OCI-M2 (cell line): Measurements from ENCODE around the gene ACP1.

Source experiments
- DNase-seq: peaks from one replicate; lab custom pipeline; 2025; ENCODE audit not compliant: unreplicated experiment; lab: John Stamatoyannopoulos, UW

The ACP1 gene

DNA sequence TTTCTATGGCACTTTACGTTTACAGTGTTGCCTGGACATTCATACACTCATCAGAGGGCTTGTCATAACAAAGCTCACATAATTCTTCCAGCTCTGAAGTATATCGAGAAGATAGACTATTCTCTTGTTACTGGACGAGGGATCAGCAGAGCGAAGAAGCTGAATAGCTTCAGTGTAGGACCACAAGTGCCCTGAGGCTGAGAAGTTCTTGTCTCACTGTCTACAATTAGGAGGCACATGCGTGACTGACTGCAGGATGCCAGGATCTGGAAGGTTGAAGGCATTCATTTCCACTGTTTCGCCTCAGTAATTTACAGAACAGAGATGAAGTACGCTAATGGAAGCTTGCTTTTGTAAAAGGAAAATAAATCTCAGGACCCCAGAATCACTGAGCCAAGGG, 10.5 kb upstream of the ACP1 start:
- no peak for DNase-seq

DNA sequence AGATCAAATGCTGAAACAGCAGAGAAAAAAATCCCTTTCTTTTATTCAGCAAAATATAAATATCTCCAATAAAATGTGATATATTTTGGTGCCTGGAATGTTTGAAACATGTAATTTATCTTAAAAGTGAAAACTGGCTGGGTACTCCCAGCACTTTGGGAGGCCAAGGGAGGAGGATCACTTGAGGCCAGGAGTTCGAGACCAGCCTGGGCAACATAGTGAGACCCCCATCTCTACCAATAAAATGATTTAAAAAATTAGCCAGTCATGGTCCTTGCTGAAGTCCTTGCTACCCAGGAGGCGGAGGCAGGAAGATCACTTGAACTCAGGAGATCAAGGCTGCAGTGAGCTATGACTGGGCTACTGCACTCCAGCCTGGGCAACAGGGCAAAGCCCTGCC, 9.6 kb upstream of the ACP1 start:
- DNase-seq, result no peak

DNA sequence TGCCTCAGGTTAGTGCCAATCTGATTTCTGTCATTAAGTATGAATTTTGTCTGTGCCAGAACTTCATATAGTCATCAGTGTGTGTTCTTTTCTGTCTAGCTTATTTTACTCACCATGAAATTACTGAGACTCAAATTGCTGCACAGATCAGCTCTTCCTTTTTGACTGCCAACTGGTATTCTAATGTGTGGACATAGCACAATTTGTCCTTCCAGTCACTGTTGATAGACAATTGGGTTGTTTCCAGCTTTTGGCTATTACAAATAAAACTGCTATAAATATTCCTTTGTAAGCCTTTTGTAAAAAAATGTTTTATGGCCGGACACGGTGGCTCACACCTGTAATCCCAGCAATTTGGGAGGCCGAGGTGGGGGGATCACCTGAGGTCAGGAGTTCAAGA, 8.7 kb upstream of the ACP1 start:
- DNase-seq, result no peak

DNA sequence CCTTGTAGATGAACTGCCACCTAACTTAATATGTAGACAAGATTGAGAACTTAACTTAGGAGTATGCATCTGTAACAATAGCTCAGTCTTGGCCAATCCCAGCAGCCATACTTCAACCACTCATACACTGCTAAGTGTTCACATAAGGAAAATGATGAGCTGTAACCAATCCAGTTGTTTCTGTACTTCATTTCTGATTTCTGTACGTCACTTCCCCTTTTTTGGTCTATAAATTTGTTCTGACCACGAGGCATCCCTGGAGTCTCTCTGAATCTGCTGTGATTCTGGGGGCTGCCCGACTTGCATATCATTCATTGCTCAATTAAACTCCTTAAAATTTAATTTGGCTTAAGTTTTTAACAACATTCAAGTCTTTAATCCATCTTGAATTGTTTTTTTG, 7.3 kb upstream of the ACP1 start:
- DNase-seq, result no peak

DNA sequence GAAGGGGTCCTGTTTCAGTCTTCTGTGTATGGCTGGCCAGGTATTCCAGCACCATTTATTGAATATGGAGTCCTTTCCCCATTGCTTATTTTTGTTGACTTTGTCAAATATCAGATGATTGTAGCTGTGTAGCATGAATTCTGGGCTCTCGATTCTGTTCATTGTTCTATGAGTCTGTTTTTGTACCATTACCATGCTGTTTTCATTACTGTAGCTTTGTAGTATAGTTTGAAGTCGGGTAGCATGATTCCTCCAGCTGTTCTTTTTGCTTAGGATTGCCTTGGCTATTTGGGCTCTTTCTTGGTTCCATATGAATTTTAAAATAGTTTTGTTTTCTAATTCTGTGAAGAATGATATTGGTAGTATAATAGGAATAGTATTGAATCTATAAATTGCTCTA, 6.9 kb upstream of the ACP1 start:
- no peak for DNase-seq

DNA sequence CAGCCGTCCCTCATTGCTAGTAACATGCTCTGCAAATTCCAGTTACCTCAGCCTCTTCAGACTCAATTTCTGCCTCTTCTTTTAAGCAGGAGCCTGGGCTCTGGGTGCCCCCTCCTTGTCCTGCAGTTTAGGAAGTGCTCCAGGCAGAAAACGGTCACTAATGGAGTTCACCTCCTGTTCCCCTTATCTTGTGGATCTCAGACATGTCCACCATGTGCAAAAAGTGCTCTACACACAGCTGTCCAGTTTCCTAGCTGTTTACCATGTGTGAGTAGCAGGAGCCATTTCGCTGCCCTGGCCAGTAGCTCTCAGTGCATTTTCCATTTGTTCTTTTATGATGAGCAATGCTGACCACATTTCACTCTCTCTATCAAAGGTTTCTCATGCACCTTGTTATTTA, 5.8 kb upstream of the ACP1 start:
- no peak for DNase-seq

DNA sequence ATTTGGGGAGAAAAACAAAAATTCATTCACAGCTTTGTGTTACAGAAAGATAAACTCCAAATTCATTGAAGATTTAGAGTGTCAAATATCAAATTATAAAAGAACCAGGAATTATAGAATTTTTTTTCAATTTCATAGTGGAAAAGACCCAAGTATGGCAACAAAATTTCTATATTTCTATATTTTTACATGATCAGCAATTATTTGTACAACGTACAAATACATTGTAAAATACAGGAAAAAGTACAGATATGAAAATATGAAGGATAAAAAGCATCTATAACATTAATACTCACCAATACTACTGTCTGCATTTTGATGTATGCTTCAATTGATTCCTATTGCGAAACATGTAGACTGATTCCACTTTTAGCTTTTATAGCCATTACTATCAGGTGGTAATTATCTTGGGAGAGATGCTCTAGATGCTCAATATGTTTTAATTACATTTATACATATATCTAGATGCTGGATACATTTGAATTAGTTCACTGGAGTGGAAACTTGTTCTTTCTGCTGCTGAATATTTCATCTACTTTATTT, 4.9 kb upstream of the ACP1 start:
- DNase-seq, result no peak

DNA sequence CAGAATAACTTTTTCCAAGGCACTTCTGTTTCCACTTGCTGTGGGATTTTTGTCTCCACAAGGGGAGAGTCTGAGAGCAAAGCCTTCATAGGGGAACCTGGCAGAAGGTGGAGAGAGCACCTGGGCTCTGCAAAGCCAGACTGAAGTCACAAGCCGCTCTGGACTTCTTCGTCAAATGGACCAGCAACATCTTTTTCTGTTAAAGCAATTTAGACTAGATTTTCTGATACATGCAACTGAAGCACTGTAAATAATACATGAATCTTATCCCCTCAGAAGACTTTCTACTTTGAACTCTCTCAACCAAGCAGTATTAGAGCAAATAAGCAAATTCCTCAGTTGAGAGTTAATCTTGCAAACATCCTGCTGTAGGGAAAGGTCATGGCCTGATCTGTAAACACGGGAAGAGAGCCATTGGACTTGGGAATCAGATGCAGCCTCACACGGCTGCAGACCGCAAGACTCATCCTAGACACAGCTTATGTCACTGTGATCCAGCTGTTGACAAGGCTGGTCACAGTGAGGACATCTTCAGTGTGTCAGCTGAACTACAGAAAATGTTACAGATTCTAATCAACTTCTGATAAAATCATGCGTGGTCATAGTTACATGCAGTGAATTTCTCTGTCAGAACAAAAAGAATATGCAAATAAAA, 4.1 kb upstream of the ACP1 start:
- DNase-seq, result no peak

DNA sequence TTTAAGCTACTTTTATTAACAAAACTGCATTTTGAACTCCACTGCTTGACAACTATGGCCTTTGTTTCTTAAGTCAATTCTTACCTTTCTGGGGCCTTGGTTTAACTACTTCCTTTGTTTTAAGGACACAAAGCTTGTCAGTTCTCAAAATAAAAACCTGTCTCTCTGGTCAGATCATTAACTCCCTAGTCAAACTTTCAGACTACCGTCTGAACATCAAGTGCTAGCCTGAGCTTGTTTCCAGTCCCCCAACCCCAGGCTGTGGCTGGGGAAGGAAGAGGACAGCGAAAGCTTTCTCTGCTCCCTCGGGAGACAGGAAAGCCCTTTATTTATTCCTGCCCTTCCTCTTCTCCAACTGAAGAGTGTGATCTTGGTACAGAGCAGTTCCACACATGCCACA, 2.6 kb upstream of the ACP1 start:
- DNase-seq, result no peak

DNA sequence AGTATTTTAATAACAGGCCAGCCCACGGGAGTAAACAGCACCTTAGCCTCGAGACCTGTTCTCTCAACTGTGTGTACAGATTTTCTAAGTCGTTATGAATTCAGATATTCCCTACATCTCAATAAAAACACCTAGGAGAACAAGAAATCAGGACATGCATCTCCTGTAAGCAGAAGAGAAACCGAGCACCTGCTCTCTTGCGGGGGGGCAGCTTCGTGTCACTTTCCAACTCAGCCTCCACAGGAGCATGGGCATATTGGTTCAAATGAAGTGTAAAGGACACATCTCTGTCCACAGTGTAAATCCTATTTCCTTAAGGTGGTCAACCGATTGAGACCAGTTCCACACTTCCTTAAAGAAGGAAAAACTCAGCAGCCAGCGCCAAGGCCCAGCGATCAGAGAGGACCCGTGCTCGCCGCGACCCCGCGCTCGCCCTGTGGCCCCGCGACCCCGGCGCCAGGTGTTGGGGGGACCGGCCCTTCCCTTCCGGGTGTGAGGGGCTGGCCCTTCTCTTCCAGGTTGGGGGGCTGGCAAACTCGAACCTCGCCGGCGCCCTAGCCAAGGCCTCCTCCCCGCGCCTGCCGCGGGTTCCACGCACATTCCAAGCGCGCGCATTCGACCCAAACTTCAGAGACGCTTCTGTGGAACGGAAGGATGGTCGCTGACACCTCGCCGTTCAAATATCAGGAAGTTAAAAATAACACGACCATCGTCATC, 1.6 kb upstream of the ACP1 start:
- no peak for DNase-seq

DNA sequence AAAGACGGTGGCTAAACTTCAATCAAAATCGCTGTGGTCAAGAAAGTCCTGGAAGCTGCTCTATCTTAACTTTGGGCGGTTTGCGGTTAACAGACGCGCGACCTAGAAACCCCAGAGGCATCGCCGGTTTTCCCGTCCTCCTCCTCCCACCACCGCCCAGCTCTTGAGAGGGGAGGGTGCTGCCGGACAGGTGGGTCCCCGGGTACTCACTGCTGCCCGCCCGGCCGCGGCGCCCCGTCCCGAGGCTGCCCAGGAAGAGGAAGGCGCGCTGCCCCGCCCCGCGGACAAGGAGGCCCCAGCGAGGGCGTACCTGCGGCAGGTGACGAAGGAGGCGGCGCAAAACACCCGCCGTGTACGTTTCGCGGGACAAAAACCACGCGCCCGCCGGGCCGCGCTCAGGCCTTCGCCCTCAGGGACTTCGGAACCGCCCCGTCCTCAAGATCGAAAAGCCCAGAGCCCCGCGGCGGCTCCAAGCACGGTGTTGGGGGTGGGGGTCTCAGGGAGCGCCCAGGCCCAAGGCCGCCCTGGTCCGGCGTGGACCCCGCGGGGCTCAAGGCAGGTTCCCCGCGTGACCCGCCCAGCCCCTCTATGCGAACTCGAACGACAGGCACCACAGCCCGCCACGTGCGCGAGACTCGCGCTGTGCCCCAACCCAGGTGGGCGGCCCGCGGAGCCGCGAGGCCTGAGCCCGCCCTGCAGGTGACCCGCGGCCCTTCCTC, 814 bp upstream of the ACP1 start, which contains the start of gene SH3YL1:
Gene SH3YL1, minus strand, starts transcription at position 259 of the 719 bp plus-strand sequence. Its CDS starts 48 bp downstream, at position 211.
- DNase-seq, result no peak

DNA sequence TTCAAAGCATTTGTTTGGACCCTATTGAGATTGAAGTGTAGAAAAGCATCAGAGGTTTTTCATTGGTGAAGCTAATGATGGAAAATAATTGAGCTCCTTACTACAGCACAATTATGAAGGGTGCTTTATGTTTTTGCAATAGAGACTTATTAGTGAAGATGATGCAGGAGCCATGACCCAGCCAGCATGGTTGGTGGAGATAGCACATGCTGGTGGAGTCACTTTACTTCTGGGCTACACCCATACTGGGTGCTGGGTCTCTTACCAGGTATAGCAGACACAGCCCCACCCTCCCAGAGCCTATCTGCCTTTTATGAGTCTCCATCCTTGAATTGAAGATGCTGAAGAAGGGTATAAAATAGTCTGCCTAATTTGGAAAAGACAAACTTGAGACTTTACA, 3.6 kb downstream of the ACP1 start:
- DNase-seq, result no peak

DNA sequence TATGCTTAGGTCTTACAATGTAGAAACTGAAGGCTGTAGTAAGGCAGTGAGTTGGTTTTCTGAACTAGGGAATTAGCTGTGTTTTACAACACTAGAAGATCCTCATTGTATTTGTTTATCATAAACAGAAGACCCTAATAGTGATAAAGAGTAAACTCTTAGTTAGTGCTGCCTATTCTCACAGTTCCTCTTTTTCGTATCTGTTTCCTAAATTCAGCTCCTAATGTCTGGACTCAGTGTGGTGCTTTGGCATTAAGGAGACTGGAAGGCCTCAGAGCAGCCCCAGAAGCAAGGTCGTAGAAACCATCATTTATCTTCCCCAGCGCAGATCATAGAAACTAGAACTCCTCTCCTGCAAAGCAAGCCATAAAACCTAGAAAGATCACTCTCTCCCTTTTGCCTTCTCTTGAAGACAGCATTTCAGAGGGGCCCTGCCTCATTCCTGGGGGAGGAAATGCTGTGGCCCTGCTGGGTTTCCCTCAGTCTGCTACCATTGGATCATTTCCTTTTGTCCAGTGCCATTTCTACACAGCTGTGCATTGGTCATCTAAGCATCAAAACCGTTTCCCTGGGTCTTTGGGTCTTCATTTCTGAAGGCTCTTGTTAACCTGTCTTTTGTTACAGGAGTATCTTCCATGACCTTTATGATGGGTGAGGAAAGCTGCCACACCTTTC, 4.7 kb downstream of the ACP1 start:
- no peak for DNase-seq

DNA sequence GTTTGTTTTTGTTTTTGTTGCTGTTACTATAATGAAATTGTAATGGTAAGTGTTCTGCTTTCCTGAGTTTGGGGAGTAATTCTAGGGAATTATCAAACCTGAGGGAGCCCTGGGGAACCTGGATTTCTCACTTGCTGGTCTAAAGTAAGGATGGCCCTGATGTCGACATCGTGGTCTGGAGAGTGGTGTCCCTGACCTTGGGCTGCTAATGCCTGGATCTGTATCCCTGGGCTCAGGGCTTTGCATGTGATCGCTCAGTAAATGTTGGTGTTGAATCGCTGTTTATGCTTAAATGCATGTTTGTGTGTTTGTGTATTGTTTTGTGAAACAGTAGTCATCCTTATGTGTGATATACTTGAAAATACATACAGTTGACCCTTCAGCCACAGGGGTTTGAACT, 6.1 kb downstream of the ACP1 start:
- DNase-seq, result no peak

DNA sequence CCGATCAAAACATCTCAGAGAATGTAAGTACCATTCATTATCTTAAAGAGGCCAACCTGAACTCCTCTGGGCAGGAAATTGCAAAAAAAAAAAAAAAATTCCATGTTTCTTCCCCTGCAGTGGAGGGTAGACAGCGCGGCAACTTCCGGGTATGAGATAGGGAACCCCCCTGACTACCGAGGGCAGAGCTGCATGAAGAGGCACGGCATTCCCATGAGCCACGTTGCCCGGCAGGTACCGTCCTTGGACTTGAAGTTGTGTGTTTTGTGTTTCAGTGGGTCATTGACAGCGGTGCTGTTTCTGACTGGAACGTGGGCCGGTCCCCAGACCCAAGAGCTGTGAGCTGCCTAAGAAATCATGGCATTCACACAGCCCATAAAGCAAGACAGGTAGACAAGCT, 7.2 kb downstream of the ACP1 start:
- DNase-seq, result no peak

DNA sequence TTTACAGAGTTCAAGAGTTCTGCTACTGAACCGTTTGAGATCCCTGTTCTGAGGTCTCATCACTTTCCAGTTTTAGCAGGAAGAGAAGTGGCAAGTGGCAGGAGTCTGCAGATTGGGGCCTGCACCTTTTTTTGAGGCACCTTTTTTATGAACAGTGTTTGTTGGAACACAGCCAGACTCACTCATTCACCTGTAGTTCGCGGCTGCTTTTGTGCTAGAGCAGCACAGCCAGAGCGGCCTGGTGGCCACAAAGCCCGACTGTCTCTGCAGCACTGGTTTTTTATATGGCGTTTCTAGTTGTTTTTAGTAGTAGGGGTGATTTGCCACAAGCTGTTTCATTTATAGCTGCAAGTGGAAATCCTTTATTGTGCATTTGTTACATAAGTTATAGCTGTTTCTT, 8.6 kb downstream of the ACP1 start:
- no peak for DNase-seq

DNA sequence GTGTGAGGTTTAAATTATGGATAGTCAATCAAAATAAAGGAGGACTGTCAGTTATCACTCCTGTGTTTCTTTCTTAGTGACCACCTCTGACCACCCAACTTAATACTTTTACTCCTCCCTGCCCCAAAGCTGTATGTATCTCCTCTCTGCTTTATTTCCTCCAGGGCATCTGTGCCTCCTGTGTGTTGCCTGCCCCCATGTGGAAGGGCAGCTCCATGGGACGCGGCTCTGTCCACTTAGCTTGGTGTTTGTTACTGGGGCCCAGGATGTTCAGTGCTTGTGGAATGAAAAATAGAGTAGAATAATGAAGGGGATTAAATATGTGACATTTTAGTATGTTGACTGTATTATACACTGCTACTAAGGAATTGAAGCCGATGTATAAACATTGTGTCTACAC, 9.8 kb downstream of the ACP1 start:
- no peak for DNase-seq

DNA sequence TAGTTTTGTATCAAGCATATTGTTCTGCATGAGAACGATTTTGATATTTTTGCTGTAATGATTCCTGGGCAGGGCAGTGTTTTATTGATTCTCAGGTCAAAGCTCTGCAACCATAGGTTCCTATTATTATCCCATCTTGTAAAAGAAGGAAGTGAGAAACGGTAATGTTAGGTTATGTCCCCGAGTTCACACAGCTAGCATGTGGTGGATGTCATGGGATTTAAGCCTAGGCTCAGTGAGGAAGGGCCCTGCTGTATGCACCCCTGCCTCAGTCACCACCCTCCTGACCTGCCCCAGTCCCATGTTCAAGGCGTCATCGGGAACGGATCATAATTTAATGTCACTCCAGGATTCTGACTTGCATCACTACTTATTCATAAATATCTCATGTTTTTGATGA, 10.7 kb downstream of the ACP1 start:
- DNase-seq, result no peak

DNA sequence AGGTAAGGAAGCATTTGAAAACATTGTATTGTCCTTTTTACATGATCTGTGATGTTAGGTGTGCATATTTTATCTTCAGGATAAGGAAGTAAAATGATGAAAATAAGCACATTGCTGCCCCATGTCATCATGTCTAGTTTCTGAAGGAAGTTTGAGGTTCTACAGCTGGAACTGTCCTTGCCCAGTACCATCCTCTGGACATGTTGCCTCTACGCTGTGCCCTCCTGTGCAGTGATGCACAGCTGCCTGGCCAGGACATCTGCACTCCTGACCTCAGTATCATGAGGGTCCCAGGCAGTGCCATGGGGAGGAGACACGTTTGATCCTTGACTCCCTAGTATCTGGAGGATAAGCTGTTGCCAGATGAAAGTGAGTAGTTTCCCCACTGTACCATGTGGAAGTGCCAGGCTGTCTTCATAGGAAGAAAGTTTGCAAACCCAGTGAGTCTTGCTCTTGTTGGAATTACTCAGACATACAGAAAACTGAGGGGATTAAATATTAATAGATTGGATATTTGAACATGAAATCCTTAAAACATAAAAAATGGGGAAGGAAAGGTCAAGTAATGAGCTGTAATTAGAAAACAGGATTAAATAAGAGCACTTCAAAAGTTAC, 13.7 kb downstream of the ACP1 start:
- DNase-seq, result no peak

DNA sequence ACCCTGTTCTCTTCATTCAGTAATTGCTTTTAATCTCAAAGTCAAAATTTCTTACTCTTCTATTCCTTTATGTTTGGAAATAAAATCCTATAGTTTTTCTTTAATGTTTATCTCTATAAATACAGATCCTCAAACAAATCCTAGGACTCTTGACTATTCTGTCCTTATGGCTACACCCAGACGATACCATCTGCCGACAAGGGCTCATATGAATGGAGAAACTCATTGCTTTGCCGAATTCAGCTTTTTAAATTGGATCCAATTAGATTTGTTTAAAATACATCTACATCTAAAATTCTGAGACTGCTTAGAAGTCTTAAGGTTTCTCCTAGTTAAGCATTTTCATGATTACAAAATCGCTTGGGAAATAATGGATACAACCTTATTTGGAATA, 14.2 kb downstream of the ACP1 start:
- DNase-seq, result no peak

DNA sequence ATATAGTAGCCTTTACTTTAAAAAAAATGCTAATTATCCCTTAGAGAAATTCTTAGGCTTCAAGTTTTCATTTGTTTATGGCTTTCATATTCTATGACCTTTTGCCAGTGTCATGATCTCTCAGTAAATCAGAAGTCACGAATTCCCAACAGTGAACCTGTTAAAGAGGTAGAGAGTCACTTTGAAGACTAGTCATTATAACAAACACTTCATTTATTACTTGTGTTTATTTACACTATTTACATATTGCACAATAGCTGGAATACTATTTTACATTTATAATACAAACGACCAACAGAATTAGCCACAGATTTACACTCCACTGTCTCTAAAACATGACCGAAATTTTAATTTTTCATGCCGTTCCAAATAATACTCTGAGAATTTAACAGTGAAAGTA, 14.6 kb downstream of the ACP1 start:
- DNase-seq, result no peak
